Esophagus (tissue), 2 donors: ENCODE data around the gene SLC9A3. TPM values are rescaled to one million over a fixed set of nuclear protein-coding genes. Genes with fewer than 3 reads are reported as not detected.

Source experiments
- H3K27ac ChIP-seq, 2 donors: one replicate each; pipeline ENCODE4 v1.5.1; 2013; ENCODE audit warnings: low read depth in 2 of 2, mild to moderate bottlenecking in 2 of 2, inconsistent platforms in 1 of 2, low read length in 1 of 2, moderate library complexity in 1 of 2
- H3K27me3 ChIP-seq, 2 donors: one replicate each; pipeline ENCODE4 v1.6.1; 2013; ENCODE audit warnings: low read length in 2 of 2, control low read depth in 1 of 2, mild to moderate bottlenecking in 1 of 2; ENCODE audit not compliant: insufficient read depth in 2 of 2, control insufficient read depth in 1 of 2
- H3K36me3 ChIP-seq, 2 donors: one replicate each; pipeline ENCODE4 v1.6.1; 2013; ENCODE audit warnings: low read length in 1 of 2; ENCODE audit not compliant: control insufficient read depth in 2 of 2, insufficient read depth in 2 of 2
- H3K4me1 ChIP-seq, 2 donors: one replicate each; pipeline ENCODE4 v1.6.1; 2013; ENCODE audit warnings: low read length in 1 of 2; ENCODE audit not compliant: control insufficient read depth in 2 of 2, insufficient read depth in 2 of 2
- H3K4me3 ChIP-seq, 2 donors: one replicate each; pipeline ENCODE4 v1.5.1; 2013; ENCODE audit warnings: low read length in 2 of 2, mild to moderate bottlenecking in 2 of 2, low read depth in 1 of 2, moderate library complexity in 1 of 2
- H3K9me3 ChIP-seq, 2 donors: one replicate each; pipeline ENCODE4 v1.6.1; 2013; ENCODE audit warnings: mild to moderate bottlenecking in 2 of 2, low read depth in 1 of 2, low read length in 1 of 2, moderate library complexity in 1 of 2; ENCODE audit not compliant: control insufficient read depth in 2 of 2, insufficient read depth in 1 of 2
- WGBS, 2 donors: extraction: QIAGEN DNeasy Blood & Tissue Kit; methylation state at CpG; one replicate each; pipeline ENCODE4 v1.1.7; 2013; 5-methylcytosine and 5-hydroxymethylcytosine counted together
- polyA plus RNA-seq, 2 donors: library from polyadenylated mRNA; stranded (reverse); fragments of 200-250 nt; gene quantifications; one replicate each; pipeline ENCODE4 v1.2.3, GENCODE V29; 2013
- donor health status: healthy with polysubstance abuse.
- donor health status: Bipolar disorder and iron deficiency.

Gene SLC9A3
- polyA plus RNA-seq, 2 donors: 1.9 to 4.4 TPM

DNA sequence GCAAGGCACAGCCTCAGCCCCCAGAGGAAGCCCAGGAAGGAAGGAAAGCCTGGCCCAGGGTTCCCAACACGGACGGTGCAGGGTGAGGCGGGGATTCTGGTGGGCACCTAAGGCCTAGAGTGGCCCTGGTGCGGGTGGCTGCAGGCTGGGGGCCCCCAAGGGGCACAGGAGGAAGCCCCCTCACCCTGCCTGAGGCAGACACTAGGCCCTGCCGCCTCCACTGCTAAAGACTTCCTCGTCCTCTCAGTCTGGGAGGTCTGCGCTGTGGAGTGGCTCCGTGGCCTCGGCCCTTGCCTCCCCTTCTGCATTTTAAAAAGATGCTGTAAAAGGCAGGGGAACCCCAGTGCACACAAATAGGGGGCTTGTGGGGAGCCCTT lies 3.4 kb downstream of the SLC9A3 start:
- no peak overlapping the region for H3K4me3 ChIP-seq
- WGBS, 2 donors: 82 to 84% methylated on average over 9 of the region's 9 CpGs
- H3K27ac ChIP-seq: no peak overlapping the region
- peaks cover 4 to 25% of the 10 kb centered on the region in 2 donors for H3K4me1 ChIP-seq
- H3K9me3 ChIP-seq: no peaks in the 10 kb centered on the region
- H3K27me3 ChIP-seq: peaks cover 0 to 17% of the 10 kb centered on the region in 2 donors
- no peaks in the 10 kb centered on the region for H3K36me3 ChIP-seq

- no peak overlapping the region for H3K27ac ChIP-seq
- 83 to 89% methylated on average over 20 of the region's 20 CpGs for WGBS, 2 donors
- H3K36me3 ChIP-seq: no peaks in the 10 kb centered on the region
- no peaks in the 10 kb centered on the region for H3K9me3 ChIP-seq
- H3K4me3 ChIP-seq: no peak overlapping the region
- H3K4me1 ChIP-seq: peaks cover 4 to 27% of the 10 kb centered on the region in 2 donors
- peaks cover 0 to 17% of the 10 kb centered on the region in 2 donors for H3K27me3 ChIP-seq
Observed at GRCh38 chr5:520196-520849, 3.9 kb downstream of the SLC9A3 start.

DNA sequence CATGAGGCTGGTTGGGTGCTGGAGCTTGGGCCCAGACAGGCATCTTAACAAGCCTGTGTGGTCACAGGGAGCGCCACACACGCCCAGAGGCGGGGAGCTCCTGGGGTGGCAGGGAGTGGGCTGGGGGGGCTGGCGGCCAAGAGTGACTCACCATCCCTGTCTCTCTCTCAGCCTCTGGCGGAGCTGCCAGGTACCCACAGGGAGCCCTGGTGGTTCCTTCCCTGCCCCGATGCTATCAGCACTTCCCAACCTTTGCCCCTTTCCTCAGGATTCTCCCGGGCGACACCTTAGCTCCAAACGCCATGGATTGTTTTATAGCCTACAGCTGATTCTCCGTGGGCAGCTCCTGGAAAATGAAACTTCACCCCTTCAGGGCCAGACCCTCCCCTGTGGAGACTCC lies 5.5 kb downstream of the SLC9A3 start:
- Histone ChIP-seq H3K36me3 (no peaks in the 10 kb centered on the region), H3K27me3 (peaks cover 0 to 5% of the 10 kb centered on the region in 2 donors)
- 34 to 36% methylated on average over 6 to 10 of the region's 10 CpGs for WGBS, 2 donors

GRCh38 chr5:517535-518100 lies 6.6 kb downstream of the SLC9A3 start:
- Histone ChIP-seq H3K27ac (no peak overlapping the region), H3K27me3 (no peaks in the 10 kb centered on the region), H3K36me3 (no peaks in the 10 kb centered on the region), H3K9me3 (peaks cover 0 to 4% of the 10 kb centered on the region in 2 donors), H3K4me1 (peaks cover 0 to 29% of the 10 kb centered on the region in 2 donors), H3K4me3 (no peak overlapping the region)
- 88 to 94% methylated on average over 5 of the region's 5 CpGs for WGBS, 2 donors

More for the DNA sequence above, 5.5 kb downstream of the SLC9A3 start:
- H3K27ac ChIP-seq: no peak overlapping the region
- H3K4me1 ChIP-seq: peaks cover 0 to 30% of the 10 kb centered on the region in 2 donors
- no peak overlapping the region for H3K4me3 ChIP-seq
- H3K9me3 ChIP-seq: peaks cover 0 to 4% of the 10 kb centered on the region in 2 donors

GRCh38 chr5:516980-517379 lies 7.3 kb downstream of the SLC9A3 start:
- Histone ChIP-seq H3K9me3 (peaks cover 0 to 4% of the 10 kb centered on the region in 2 donors), H3K4me3 (no peak overlapping the region), H3K36me3 (no peaks in the 10 kb centered on the region), H3K27ac (peak overlapping the region; percentile 38 to 87), H3K4me1 (peaks cover 0 to 29% of the 10 kb centered on the region in 2 donors), H3K27me3 (no peaks in the 10 kb centered on the region)
- 82 to 91% methylated on average over 3 of the region's 3 CpGs for WGBS, 2 donors

DNA sequence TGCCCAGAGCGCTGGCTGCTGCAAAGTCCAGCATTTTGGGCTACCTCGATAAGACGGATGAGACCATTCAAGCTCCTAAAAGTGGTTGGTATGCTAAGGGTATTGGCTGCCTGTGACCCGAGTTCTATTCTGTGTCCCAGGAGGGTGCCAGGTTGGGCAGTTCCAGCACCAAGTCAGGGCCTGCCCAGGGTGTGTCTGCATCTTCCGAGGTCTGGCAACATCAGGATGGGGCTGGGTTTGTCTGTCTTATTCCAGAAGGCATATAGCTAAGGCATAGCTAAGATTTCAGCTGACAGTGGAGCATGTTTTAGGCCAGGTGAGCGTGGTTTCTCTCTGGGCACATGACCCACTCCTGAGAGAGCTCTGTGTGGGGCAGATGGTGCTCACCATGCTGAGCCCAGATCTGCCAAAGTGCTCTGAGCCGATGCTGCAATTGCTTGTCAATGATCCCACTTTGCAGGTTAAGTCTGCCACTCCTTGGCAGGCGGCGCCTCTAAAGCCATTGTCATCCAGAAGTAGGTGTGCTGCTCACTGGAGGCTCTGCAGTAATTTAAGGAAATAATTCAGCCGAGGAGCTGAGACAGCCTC lies 7.8 kb downstream of the SLC9A3 start:
- peak overlapping the region; percentile 38 to 87 for H3K27ac ChIP-seq
- H3K27me3 ChIP-seq: no peaks in the 10 kb centered on the region
- WGBS, 2 donors: 49 to 65% methylated on average over 10 of the region's 10 CpGs
- no peaks in the 10 kb centered on the region for H3K36me3 ChIP-seq
- H3K4me3 ChIP-seq: no peak overlapping the region
- peaks cover 0 to 29% of the 10 kb centered on the region in 2 donors for H3K4me1 ChIP-seq
- peaks cover 0 to 4% of the 10 kb centered on the region in 2 donors for H3K9me3 ChIP-seq

DNA sequence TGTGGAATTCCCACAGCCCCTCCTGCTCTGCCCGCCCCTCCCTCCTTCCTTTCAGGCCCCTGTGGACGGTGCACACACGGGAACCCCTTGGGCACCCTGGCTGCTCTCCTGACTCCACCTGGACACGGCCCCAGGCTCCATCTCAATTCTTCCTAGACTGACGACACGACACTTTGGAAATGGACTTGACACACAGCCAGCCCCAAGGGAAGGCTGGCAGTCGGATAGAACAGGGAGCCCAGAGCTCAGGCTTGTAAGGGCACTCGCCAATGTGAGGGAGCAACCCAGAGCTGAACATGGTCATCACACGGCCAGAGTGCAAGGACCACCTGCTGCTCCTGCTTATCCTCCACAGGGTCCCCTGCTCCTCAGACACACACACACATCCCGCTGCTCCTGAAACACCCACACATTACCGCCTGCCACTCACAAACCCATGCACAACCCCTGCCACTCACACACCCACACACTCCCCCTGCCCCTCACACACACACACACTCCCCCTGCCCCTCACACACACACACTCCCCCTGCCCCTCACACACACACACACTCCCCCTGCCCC lies 8.9 kb downstream of the SLC9A3 start:
- Histone ChIP-seq H3K27ac (peak overlapping the region; percentile 33 to 84), H3K4me1 (peaks cover 0 to 29% of the 10 kb centered on the region in 2 donors), H3K27me3 (no peaks in the 10 kb centered on the region), H3K4me3 (no peak overlapping the region), H3K9me3 (peaks cover 0 to 4% of the 10 kb centered on the region in 2 donors), H3K36me3 (no peaks in the 10 kb centered on the region)
- WGBS, 2 donors: 22 to 36% methylated on average over 11 of the region's 11 CpGs

GRCh38 chr5:514673-515072 lies 9.6 kb downstream of the SLC9A3 start:
- Histone ChIP-seq H3K4me3 (no peak overlapping the region), H3K36me3 (no peaks in the 10 kb centered on the region), H3K4me1 (peaks cover 5 to 35% of the 10 kb centered on the region in 2 donors), H3K9me3 (peaks cover 0 to 4% of the 10 kb centered on the region in 2 donors), H3K27ac (peak overlapping the region; percentile 60 to 84), H3K27me3 (no peaks in the 10 kb centered on the region)
- WGBS, 2 donors: 47 to 54% methylated on average over 8 of the region's 8 CpGs

DNA sequence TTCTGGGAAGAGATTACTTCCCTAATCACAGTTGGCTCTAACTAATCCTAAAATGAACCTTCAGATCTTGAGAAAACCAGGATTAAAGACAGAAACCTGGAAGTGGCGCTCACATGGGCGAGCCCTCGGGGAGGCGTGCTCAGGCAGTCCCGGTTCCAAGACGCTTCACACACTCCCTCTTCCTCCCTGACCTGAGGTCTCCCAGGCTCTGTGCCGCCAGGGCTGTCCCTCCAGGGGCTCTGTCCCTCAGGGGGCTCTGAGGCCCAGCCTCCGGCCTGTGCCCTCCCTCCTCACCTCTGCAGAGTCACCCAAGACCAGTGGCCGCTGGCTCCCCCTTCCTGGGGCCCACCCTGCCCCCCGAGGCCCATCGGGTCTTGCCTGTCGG lies 10.2 kb downstream of the SLC9A3 start:
- peaks cover 0 to 4% of the 10 kb centered on the region in 2 donors for H3K9me3 ChIP-seq
- 43 to 53% methylated on average over 12 of the region's 12 CpGs for WGBS, 2 donors
- H3K27me3 ChIP-seq: no peaks in the 10 kb centered on the region
- no peak overlapping the region for H3K4me3 ChIP-seq
- H3K27ac ChIP-seq: peak overlapping the region; percentile 60 to 84
- peaks cover 5 to 37% of the 10 kb centered on the region in 2 donors for H3K4me1 ChIP-seq
- H3K36me3 ChIP-seq: no peaks in the 10 kb centered on the region
